Measurements from ENCODE around the gene UVRAG. TPM values are rescaled to one million over a fixed set of nuclear protein-coding genes. Genes with fewer than 3 reads are reported as not detected.

Gene UVRAG
- polyA plus RNA-seq, 1 donor (not counting 4 experiments of a cell fraction or from before 2014, with no cell fraction given) = 11.9 TPM

DNA sequence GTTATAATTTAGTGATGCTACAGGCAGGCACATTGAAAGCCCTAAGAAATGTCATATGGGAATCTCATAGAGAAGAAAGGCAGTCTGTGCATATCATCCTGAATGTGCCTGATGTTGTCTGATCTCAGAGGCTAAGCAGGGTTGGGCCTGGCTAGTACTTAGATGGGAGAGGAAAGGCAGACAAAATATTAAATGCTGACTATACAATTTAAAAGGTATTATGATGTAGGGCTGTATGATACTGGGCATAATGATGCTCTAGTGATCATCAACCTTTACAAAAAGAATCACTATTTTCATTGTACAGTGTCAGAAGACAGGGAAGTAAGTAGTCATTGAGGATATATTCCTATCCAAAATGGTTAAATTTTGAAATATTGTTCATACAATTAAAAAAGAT lies 119.8 kb downstream of the UVRAG start:
- Histone ChIP-seq H3K9me3 (ENCODE audit: control insufficient read depth, low read depth, low read length) (no peaks in the 10 kb centered on the region), H3K27me3 (ENCODE audit: control insufficient read depth, extremely low read depth, insufficient read depth, low read length) (no peaks in the 10 kb centered on the region), H3K4me2 (ENCODE audit: control insufficient read depth, extremely low read depth, insufficient read depth, low read depth, low read length) (no peak overlapping the region), H3K27ac (ENCODE audit: control insufficient read depth, insufficient read depth, low read length) (no peak overlapping the region), H4K20me1 (ENCODE audit: control insufficient read depth, extremely low read depth, insufficient read depth, low read length) (no peaks in the 10 kb centered on the region), H3K9me1 (ENCODE audit: control insufficient read depth, extremely low read depth, insufficient read depth, low read length) (no peaks in the 10 kb centered on the region), H3K4me1 (ENCODE audit: control insufficient read depth, extremely low read depth, insufficient read depth, low read length) (peaks cover 12% of the 10 kb centered on the region), H3K4me3 (ENCODE audit: control insufficient read depth in 2 of 3, extremely low read depth in 1 of 3, insufficient read depth in 2 of 3, low read depth in 1 of 3, low read length in 3 of 3) (no peak overlapping the region), H2AFZ (ENCODE audit: control insufficient read depth, low read length) (no peak overlapping the region), H3K36me3 (ENCODE audit: control insufficient read depth in 2 of 2, extremely low read depth in 1 of 2, insufficient read depth in 2 of 2, low read length in 2 of 2) (no peaks in the 10 kb centered on the region), H3K79me2 (ENCODE audit: control insufficient read depth, insufficient read depth, low read length) (no peaks in the 10 kb centered on the region), H3K9ac (ENCODE audit: control insufficient read depth, extremely low read depth, insufficient read depth, low read length) (no peak overlapping the region)
- dilution Hi-C loops (cut with MboI; ENCODE audit: extremely low pct_ligation_motif_present, low sequenced_read_pairs) = no loop called here
- DNase-seq (ENCODE audit: low read depth, low spot score) = no peak
- no peak for FAIRE-seq
- TF ChIP-seq CTCF (optimal IDR thresholded peaks at IDR 0.05 in 1 of 3, IDR thresholded peaks at IDR 0.05 in 1 of 3, conservative IDR thresholded peaks at IDR 0.05 in 1 of 3; ENCODE audit: extremely low read depth in 1 of 3, insufficient read depth in 2 of 3, low read length in 3 of 3) = no peak
- no peak for TF ChIP-seq EZH2 (IDR thresholded peaks at IDR 0.05; ENCODE audit: low read length)

- no peaks in the 10 kb centered on the region for H3K9me3 ChIP-seq (ENCODE audit: control insufficient read depth, low read depth, low read length)
- DNase-seq (ENCODE audit: low read depth, low spot score) = no peak
- no peak overlapping the region for H3K4me3 ChIP-seq (ENCODE audit: control insufficient read depth in 2 of 3, extremely low read depth in 1 of 3, insufficient read depth in 2 of 3, low read depth in 1 of 3, low read length in 3 of 3)
- H3K9me1 ChIP-seq (ENCODE audit: control insufficient read depth, extremely low read depth, insufficient read depth, low read length) = no peaks in the 10 kb centered on the region
- no peaks in the 10 kb centered on the region for H3K36me3 ChIP-seq (ENCODE audit: control insufficient read depth in 2 of 2, extremely low read depth in 1 of 2, insufficient read depth in 2 of 2, low read length in 2 of 2)
- H3K9ac ChIP-seq (ENCODE audit: control insufficient read depth, extremely low read depth, insufficient read depth, low read length) = no peak overlapping the region
- TF ChIP-seq EZH2 (IDR thresholded peaks at IDR 0.05; ENCODE audit: low read length) = no peak
- no peak for TF ChIP-seq CTCF (optimal IDR thresholded peaks at IDR 0.05 in 1 of 3, IDR thresholded peaks at IDR 0.05 in 1 of 3, conservative IDR thresholded peaks at IDR 0.05 in 1 of 3; ENCODE audit: extremely low read depth in 1 of 3, insufficient read depth in 2 of 3, low read length in 3 of 3)
- H4K20me1 ChIP-seq (ENCODE audit: control insufficient read depth, extremely low read depth, insufficient read depth, low read length) = no peaks in the 10 kb centered on the region
- H2AFZ ChIP-seq (ENCODE audit: control insufficient read depth, low read length) = no peak overlapping the region
- dilution Hi-C loops (cut with MboI; ENCODE audit: extremely low pct_ligation_motif_present, low sequenced_read_pairs) = no loop called here
- no peaks in the 10 kb centered on the region for H3K27me3 ChIP-seq (ENCODE audit: control insufficient read depth, extremely low read depth, insufficient read depth, low read length)
- H3K79me2 ChIP-seq (ENCODE audit: control insufficient read depth, insufficient read depth, low read length) = no peaks in the 10 kb centered on the region
- H3K27ac ChIP-seq (ENCODE audit: control insufficient read depth, insufficient read depth, low read length) = no peak overlapping the region
- no peak overlapping the region for H3K4me2 ChIP-seq (ENCODE audit: control insufficient read depth, extremely low read depth, insufficient read depth, low read depth, low read length)
- peaks cover 8% of the 10 kb centered on the region for H3K4me1 ChIP-seq (ENCODE audit: control insufficient read depth, extremely low read depth, insufficient read depth, low read length)
- FAIRE-seq = no peak
These were observed 123.5 kb downstream of the UVRAG start for GRCh38 chr11:75938543-75938942.
